ENCODE data around the gene EMP2. TPM values are rescaled to one million over a fixed set of nuclear protein-coding genes. Genes with fewer than 3 reads are reported as not detected.

EMP2 gene
- polyA plus RNA-seq, 2 of the 4 experiments (the other 2 are of a cell fraction) = 14.2 to 21.4 TPM

DNA sequence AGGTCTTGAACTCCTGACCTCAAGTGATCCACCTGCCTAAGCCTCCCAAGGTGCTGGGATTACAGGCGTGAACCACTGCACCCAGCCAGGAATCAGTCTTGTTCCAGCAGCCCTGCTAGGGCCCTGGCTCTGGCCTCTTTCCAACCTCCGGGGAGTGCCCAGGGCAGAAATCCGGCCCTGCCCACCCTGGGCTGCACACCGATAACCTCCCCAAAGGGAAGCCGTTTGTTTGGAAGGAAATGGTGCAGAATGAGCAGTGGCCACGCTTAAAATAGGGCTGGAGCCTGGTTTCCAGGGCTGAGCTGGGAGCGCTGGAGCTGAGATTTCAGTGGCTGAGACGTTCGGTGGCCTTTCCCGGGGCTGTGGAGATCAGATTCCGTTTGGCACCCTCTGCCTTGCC is 17.8 kb upstream of the EMP2 start:
- Histone ChIP-seq H3K9me3 (no peaks in the 10 kb centered on the region), H3K27ac (no peak overlapping the region; a peak in 1 of 6 replicates), H3K4me2 (no peak overlapping the region), H3K4me3 (no peak overlapping the region), H3K4me1 (peaks cover 18% of the 10 kb centered on the region; the same call in 2 of the 3 replicates)
- ChIA-PET CTCF (interaction anchor here (0.6 to 1.2 kb wide), 2 partner anchors 18 to 146 kb away, joined by 3 read pairs; partner anchors contain the start of gene EMP2), POLR2A (no interaction called here)
- no peak for ATAC-seq
- no peak for FAIRE-seq
- no peak for TF ChIP-seq NPAS2 (CRISPR knock-in tag; IDR thresholded peaks at IDR 0.05; ENCODE audit: borderline replicate concordance)
- WGBS (ENCODE audit: missing lambda C conversion rate) = 50% methylated on average over 10 of the region's 11 CpGs
- DNase-seq (ENCODE audit: low read depth in 1 of 2, low spot score in 1 of 2) = no peak

DNA sequence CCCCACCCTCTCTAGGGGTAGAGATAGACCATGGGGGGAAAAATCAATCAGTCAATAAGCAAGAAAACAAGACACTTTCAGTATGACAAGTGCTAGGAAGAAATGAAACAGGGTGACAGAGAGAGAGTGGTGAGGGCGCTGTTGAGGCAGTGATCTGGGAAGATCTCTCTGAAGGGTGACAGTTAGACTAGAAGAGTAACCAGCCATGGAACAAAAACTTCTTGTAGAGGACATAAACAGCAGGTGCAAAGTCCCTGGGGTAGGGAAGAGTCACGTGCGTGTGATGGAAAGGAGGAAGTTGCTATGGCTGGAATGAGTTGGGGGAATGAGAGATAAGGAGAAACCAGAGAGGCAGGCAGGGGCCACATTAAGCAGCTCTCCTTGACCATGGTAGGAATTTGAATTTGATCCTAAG is 16.8 kb upstream of the EMP2 start:
- H3K9me3 ChIP-seq = no peaks in the 10 kb centered on the region
- 87% methylated on average over 3 of the region's 3 CpGs for WGBS (ENCODE audit: missing lambda C conversion rate)
- TF ChIP-seq MAFK (IDR thresholded peaks at IDR 0.05; ENCODE audit: partially characterized antibody) (no peak), CBX8 (IDR thresholded peaks at IDR 0.05) (no peak), SMC3 (IDR thresholded peaks at IDR 0.05) (no peak), CHD4 (IDR thresholded peaks at IDR 0.05; ENCODE audit: borderline replicate concordance) (no peak), BHLHE40 (IDR thresholded peaks at IDR 0.05; ENCODE audit: low read depth, low read length) (no peak), HES2 (IDR thresholded peaks at IDR 0.05) (no peak), EP300 (IDR thresholded peaks at IDR 0.05) (no peak), HMGXB4 (CRISPR knock-in tag; IDR thresholded peaks at IDR 0.05; ENCODE audit: borderline replicate concordance) (no peak), PBX3 (IDR thresholded peaks at IDR 0.05) (no peak)
- TF ChIP-seq, protein P1, sequence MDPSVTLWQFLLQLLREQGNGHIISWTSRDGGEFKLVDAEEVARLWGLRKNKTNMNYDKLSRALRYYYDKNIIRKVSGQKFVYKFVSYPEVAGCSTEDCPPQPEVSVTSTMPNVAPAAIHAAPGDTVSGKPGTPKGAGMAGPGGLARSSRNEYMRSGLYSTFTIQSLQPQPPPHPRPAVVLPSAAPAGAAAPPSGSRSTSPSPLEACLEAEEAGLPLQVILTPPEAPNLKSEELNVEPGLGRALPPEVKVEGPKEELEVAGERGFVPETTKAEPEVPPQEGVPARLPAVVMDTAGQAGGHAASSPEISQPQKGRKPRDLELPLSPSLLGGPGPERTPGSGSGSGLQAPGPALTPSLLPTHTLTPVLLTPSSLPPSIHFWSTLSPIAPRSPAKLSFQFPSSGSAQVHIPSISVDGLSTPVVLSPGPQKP (IDR thresholded peaks at IDR 0.05; ENCODE audit: low read depth, low read length) = no peak
- TF ChIP-seq, protein P2, sequence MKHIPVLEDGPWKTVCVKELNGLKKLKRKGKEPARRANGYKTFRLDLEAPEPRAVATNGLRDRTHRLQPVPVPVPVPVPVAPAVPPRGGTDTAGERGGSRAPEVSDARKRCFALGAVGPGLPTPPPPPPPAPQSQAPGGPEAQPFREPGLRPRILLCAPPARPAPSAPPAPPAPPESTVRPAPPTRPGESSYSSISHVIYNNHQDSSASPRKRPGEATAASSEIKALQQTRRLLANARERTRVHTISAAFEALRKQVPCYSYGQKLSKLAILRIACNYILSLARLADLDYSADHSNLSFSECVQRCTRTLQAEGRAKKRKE (CRISPR knock-in tag; IDR thresholded peaks at IDR 0.05; ENCODE audit: low read depth) = no peak
- TF ChIP-seq, protein P3, sequence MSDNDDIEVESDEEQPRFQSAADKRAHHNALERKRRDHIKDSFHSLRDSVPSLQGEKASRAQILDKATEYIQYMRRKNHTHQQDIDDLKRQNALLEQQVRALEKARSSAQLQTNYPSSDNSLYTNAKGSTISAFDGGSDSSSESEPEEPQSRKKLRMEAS (IDR thresholded peaks at IDR 0.05) = no peak
- TF ChIP-seq, protein P4, sequence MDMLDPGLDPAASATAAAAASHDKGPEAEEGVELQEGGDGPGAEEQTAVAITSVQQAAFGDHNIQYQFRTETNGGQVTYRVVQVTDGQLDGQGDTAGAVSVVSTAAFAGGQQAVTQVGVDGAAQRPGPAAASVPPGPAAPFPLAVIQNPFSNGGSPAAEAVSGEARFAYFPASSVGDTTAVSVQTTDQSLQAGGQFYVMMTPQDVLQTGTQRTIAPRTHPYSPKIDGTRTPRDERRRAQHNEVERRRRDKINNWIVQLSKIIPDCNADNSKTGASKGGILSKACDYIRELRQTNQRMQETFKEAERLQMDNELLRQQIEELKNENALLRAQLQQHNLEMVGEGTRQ (IDR thresholded peaks at IDR 0.05) = no peak
- no peak for FAIRE-seq
- peaks cover 14% of the 10 kb centered on the region; the same call in 2 of the 3 replicates for H3K4me1 ChIP-seq
- ChIA-PET POLR2A (no interaction called here), CTCF (no interaction called here)
- no peak for DNase-seq (ENCODE audit: low read depth in 1 of 2, low spot score in 1 of 2)
- no peak overlapping the region for H3K27ac ChIP-seq
- no peak overlapping the region for H3K4me2 ChIP-seq
- no peak for ATAC-seq
- no peak overlapping the region for H3K4me3 ChIP-seq

DNA sequence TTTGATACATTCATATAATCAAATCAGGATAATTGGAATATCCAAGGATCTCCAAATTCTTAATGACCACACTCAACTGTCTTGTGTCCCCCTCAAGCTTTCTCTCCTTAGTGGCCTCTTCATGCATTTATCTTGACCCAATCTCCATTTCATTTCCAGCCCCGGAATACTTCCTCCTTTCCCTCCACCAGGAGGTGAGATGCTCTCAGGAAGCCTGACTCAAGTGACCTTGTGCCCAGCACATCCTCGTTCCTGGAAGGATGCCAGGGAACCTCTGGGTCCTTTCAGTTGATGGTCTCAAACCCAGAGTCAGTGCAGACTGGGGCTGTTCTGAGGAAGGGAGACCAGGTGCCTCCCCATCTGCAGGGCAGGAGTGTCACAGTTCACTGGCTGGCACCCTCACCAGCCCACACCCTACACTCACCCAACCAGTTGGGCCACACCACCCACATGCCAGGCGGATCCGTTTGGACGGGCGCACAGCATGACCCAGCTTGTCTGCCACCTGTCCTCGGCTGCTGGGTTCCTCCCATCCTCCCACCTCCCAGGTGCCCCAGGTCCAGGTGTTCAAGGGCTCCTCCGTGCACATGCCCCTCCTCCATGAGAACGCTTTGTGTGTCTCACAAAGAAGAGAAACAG is 14.0 kb upstream of the EMP2 start:
- no peak overlapping the region for H3K4me3 ChIP-seq
- H3K27ac ChIP-seq = no peak overlapping the region
- no peak for DNase-seq (ENCODE audit: low read depth in 1 of 2, low spot score in 1 of 2)
- CTCF ChIA-PET = interaction anchor here (2.6 kb wide), 1 partner anchor 14 kb away, joined by 8 read pairs; the partner anchor contains the start of gene EMP2
- no peak for ATAC-seq
- TF ChIP-seq KDM5A (IDR thresholded peaks at IDR 0.05) (no peak), HMGXB4 (CRISPR knock-in tag; IDR thresholded peaks at IDR 0.05; ENCODE audit: borderline replicate concordance) (no peak), HOXB13 (CRISPR knock-in tag; IDR thresholded peaks at IDR 0.05; ENCODE audit: low read depth) (no peak), EHMT2 (IDR thresholded peaks at IDR 0.05; ENCODE audit: low read depth) (no peak), ZC3H11A (IDR thresholded peaks at IDR 0.05) (no peak), FOSL2 (IDR thresholded peaks at IDR 0.05) (no peak), FOSL2 (CRISPR knock-in tag; IDR thresholded peaks at IDR 0.05) (no peak), PHF8 (IDR thresholded peaks at IDR 0.05; ENCODE audit: borderline replicate concordance, low read depth) (no peak), FOSB (CRISPR knock-in tag; IDR thresholded peaks at IDR 0.05) (no peak), POLR2A (IDR thresholded peaks at IDR 0.05; ENCODE audit: low read length) (no peak)
- TF ChIP-seq, protein P1 (IDR thresholded peaks at IDR 0.05; ENCODE audit: low read depth, low read length) = no peak
- TF ChIP-seq, protein P3 (IDR thresholded peaks at IDR 0.05) = no peak
- H3K4me2 ChIP-seq = no peak overlapping the region
- H3K4me1 ChIP-seq = no peaks in the 10 kb centered on the region
- H3K9me3 ChIP-seq = no peaks in the 10 kb centered on the region
- no peak for FAIRE-seq
- POLR2A ChIA-PET = no interaction called here
- 46% methylated on average over 4 of the region's 9 CpGs for WGBS (ENCODE audit: missing lambda C conversion rate)

All from A549 (cell line).